K562 (cell line): Measurements from ENCODE around the gene CD72. TPM values are rescaled to one million over a fixed set of nuclear protein-coding genes. Genes with fewer than 3 reads are reported as not detected.

Source experiments
- ATAC-seq: fragments of 200-7000 bp; cut with Tn5 transposase; 3 replicates; pipeline ENCODE4 v1.9.1; 2020; ENCODE audit warnings: moderate library complexity
- BruUV-seq: library from RNA; stranded (reverse); fragments of 400-500 nt; replicated peaks from 2 replicates; lab custom pipeline; 2021; lab: Mats Ljungman, UMichigan
- CTCF ChIA-PET: fragments of 300-600 bp; formaldehyde crosslinking; extraction: SDS; loops from one replicate; lab custom pipeline; 2021; ENCODE audit warnings: low intra/inter-chr PET ratio; lab: Yijun Ruan, JAX
- POLR2A ChIA-PET: fragments of 300-600, 350-650 bp; sonication (Branson Sonifier 250); formaldehyde crosslinking; extraction: SDS; loops from one replicate; lab custom pipeline; 2021; ENCODE audit warnings: antibody characterized with exemption, inconsistent platforms; lab: Yijun Ruan, JAX
- DNase-seq, 4 experiments: peaks; one replicate each; pipeline versions ENCODE4 v3.0.0 to v3.0.0-alpha.2; 2011 to 2018; ENCODE audit warnings: low spot score in 3 of 4, mixed read lengths in 3 of 4; ENCODE audit errors: extremely low read depth in 1 of 4
- FAIRE-seq: peaks from 2 replicates; lab custom pipeline; 2011; peaks lifted over from hg19 to GRCh38; lab: Jason Lieb, UNC
- H2AFZ ChIP-seq: 2 replicates; pipeline ENCODE4 v1.6.0; 2011; ENCODE audit warnings: low read depth, low read length, control low read depth, inconsistent platforms
- H3K27ac ChIP-seq: fragments of 200-600 bp; 3 replicates; pipeline ENCODE4 v1.8.0; 2011; ENCODE audit warnings: low read depth, mild to moderate bottlenecking, control low read depth, inconsistent platforms, low read length, moderate library complexity, mixed read lengths; ENCODE audit errors: extremely low read depth
- H3K27me3 ChIP-seq, 2 experiments: fragments of 300-600 bp in 1 of 2; 2 replicates in 1 of 2; 3 replicates in 1 of 2; pipeline versions ENCODE4 v1.6.0 to v1.8.0; 2011; ENCODE audit warnings: inconsistent platforms in 2 of 2, low read length in 2 of 2, mild to moderate bottlenecking in 1 of 2, mixed read lengths in 1 of 2, moderate library complexity in 1 of 2; ENCODE audit not compliant: control insufficient read depth in 2 of 2, insufficient read depth in 2 of 2
- H3K36me3 ChIP-seq: fragments of 300-600 bp; 3 replicates; pipeline ENCODE4 v1.8.0; 2011; ENCODE audit warnings: mild to moderate bottlenecking, low read length, inconsistent platforms; ENCODE audit not compliant: control insufficient read depth, insufficient read depth
- H3K4me1 ChIP-seq, 2 experiments: fragments of 200-600 bp in 1 of 2; replicated peaks in 1 of 2; 2 replicates in 1 of 2; 3 replicates in 1 of 2; pipeline versions ENCODE4 v1.5.1 to v1.8.0; 2011; ENCODE audit warnings: inconsistent platforms in 2 of 2, low read length in 2 of 2, mild to moderate bottlenecking in 1 of 2, mixed read lengths in 1 of 2, moderate library complexity in 1 of 2; ENCODE audit not compliant: control insufficient read depth in 2 of 2, insufficient read depth in 2 of 2
- H3K4me2 ChIP-seq: 2 replicates; pipeline ENCODE4 v1.6.1; 2011; ENCODE audit warnings: low read length, control low read depth, inconsistent platforms, mixed read lengths; ENCODE audit not compliant: insufficient read depth
- H3K4me3 ChIP-seq: fragments of 200-600 bp; sonication (generic), shearing (Covaris generic); 2 replicates; pipeline ENCODE4 v1.5.1; 2016; ENCODE audit warnings: control low read depth, inconsistent platforms
- H3K79me2 ChIP-seq: fragments of 200-600 bp; 3 replicates; pipeline ENCODE4 v1.8.0; 2011; ENCODE audit warnings: low read length, inconsistent platforms; ENCODE audit not compliant: control insufficient read depth, insufficient read depth
- H3K9ac ChIP-seq, 2 experiments: 2 replicates each; pipeline versions ENCODE4 v1.6.0 to v1.6.1; 2011; ENCODE audit warnings: low read depth in 2 of 2, low read length in 2 of 2, control low read depth in 1 of 2, inconsistent platforms in 1 of 2, mild to moderate bottlenecking in 1 of 2, mixed read lengths in 1 of 2; ENCODE audit not compliant: insufficient read depth in 1 of 2
- H3K9me1 ChIP-seq: one replicate; pipeline ENCODE4 v1.6.0; 2011; ENCODE audit warnings: inconsistent platforms, mild to moderate bottlenecking, low read length, moderate library complexity; ENCODE audit not compliant: control insufficient read depth, insufficient read depth
- H3K9me3 ChIP-seq: replicated peaks from 2 replicates; pipeline ENCODE4 v1.5.1; 2011; ENCODE audit warnings: low read depth, low read length, inconsistent platforms; ENCODE audit not compliant: control insufficient read depth, insufficient read depth
- H4K20me1 ChIP-seq: replicated peaks from 2 replicates; pipeline ENCODE4 v1.6.1; 2011; ENCODE audit warnings: low read length, inconsistent platforms, mixed read lengths; ENCODE audit not compliant: control insufficient read depth, insufficient read depth
- CEBPB ChIP-seq: fragments of 450-650 bp; IDR thresholded peaks from 2 replicates; pipeline ENCODE4 v1.6.1; 2016; ENCODE audit warnings: missing genetic modification characterization, missing compliant biosample characterization
- ILK ChIP-seq: fragments of 450-650 bp; IDR thresholded peaks from 2 replicates; pipeline ENCODE4 v1.6.1; 2016; ENCODE audit warnings: missing genetic modification characterization, low read depth, mild to moderate bottlenecking, missing compliant biosample characterization, moderate library complexity, borderline replicate concordance
- KAT8 ChIP-seq: fragments of 450-650 bp; IDR thresholded peaks from 2 replicates; pipeline ENCODE4 v1.6.1; 2016; ENCODE audit warnings: low read depth, mild to moderate bottlenecking
- PHB ChIP-seq: fragments of 250-450 bp; sonication (Bioruptor Pico); IDR thresholded peaks from 2 replicates; pipeline ENCODE4 v1.5.0; 2021
- ZNF354B ChIP-seq: fragments of 250-450 bp; sonication (Bioruptor Pico); IDR thresholded peaks from 2 replicates; pipeline ENCODE4 v1.4.0; 2020
- WGBS: fragments of 100-300 bp; shearing (Covaris generic); methylation state at CpG from one replicate; pipeline ENCODE4 v1.1.6; 2016; ENCODE audit warnings: low coverage, mixed read lengths; ENCODE audit not compliant: insufficient coverage; ENCODE audit errors: missing lambda C conversion rate; 5-methylcytosine and 5-hydroxymethylcytosine counted together
- in situ Hi-C: fragments of 300-500 bp; cut with MboI; formaldehyde crosslinking; loops from 4 replicates; pipeline ENCODE4 v1.15.0; 2018; ENCODE audit warnings: inconsistent platforms, mixed read lengths
- intact Hi-C: fragments of 100-400 bp; cut with micrococcal nuclease; formaldehyde crosslinking; loops from 2 replicates; pipeline ENCODE4 v1.14.2; 2022
- polyA plus RNA-seq, 8 experiments: library from polyadenylated mRNA; depleted of rRNA in 4 of 8; stranded (reverse) in 5 of 8; unstranded in 3 of 8; fragments of >200 nt; fragmentation: Nextera tagmentation in 2 of 8; fragmentation: Illumina TruSeq in 1 of 8; extraction: Ambion mirVana in 2 of 8; extraction: Trizol in 1 of 8; gene quantifications; 2 replicates each; pipeline versions ENCODE4 v1.2.1 to v1.2.3, GENCODE V29; 2011 to 2014; ENCODE audit warnings: inconsistent platforms in 1 of 8, missing spikeins in 1 of 8
- total RNA-seq, 7 experiments: library from RNA; depleted of rRNA in 6 of 7; stranded (reverse); fragments of >200 nt in 6 of 7; fragmentation: Illumina TruSeq in 2 of 7; extraction: Trizol in 2 of 7; gene quantifications; 2 replicates each; pipeline versions ENCODE4 v1.2.1 to v1.2.3, GENCODE V29; 2011 to 2021; ENCODE audit warnings: low replicate concordance in 1 of 7
- TF ChIP-seq, protein P1 (sequence below): fragments of 200-800 bp; sonication (Bioruptor generic); IDR thresholded peaks from 2 replicates; pipeline ENCODE4 v1.6.1; 2016; ENCODE audit warnings: missing genetic modification characterization, missing compliant biosample characterization
- TF ChIP-seq, protein P2 (sequence below): fragments of 250-450 bp; sonication (Bioruptor Pico); IDR thresholded peaks from 2 replicates; pipeline ENCODE4 v1.5.0; 2021
- TF ChIP-seq, protein P3 (sequence below): sonication (generic); formaldehyde crosslinking; IDR thresholded peaks from 2 replicates; pipeline ENCODE4 v1.5.0; 2020; ENCODE audit warnings: missing genetic modification reagents
- TF ChIP-seq, protein P4 (sequence below), 3 experiments: IDR thresholded peaks in 2 of 3; conservative IDR thresholded peaks in 1 of 3; 2 replicates each; pipeline ENCODE4 v1.5.1; 2011 to 2012; ENCODE audit warnings: low read length in 3 of 3, mild to moderate bottlenecking in 3 of 3, control low read depth in 2 of 3, improper control_type of control experiment in 1 of 3, inconsistent platforms in 1 of 3, low read depth in 1 of 3, mixed read lengths in 1 of 3, moderate library complexity in 1 of 3; ENCODE audit not compliant: insufficient read depth in 2 of 3
- TF ChIP-seq, protein P5 (sequence below): fragments of 450-650 bp; conservative IDR thresholded peaks from 2 replicates; pipeline ENCODE4 v1.6.1; 2016; ENCODE audit warnings: missing genetic modification characterization, low read depth, mild to moderate bottlenecking, missing compliant biosample characterization, moderate library complexity

The CD72 gene
- total and polyA plus RNA-seq, 9 of the 15 experiments (the other 6 are each of a cell fraction or from before 2014, with no cell fraction given): 0.11 to 0.78 (median 0.27) TPM; not detected in 1

DNA sequence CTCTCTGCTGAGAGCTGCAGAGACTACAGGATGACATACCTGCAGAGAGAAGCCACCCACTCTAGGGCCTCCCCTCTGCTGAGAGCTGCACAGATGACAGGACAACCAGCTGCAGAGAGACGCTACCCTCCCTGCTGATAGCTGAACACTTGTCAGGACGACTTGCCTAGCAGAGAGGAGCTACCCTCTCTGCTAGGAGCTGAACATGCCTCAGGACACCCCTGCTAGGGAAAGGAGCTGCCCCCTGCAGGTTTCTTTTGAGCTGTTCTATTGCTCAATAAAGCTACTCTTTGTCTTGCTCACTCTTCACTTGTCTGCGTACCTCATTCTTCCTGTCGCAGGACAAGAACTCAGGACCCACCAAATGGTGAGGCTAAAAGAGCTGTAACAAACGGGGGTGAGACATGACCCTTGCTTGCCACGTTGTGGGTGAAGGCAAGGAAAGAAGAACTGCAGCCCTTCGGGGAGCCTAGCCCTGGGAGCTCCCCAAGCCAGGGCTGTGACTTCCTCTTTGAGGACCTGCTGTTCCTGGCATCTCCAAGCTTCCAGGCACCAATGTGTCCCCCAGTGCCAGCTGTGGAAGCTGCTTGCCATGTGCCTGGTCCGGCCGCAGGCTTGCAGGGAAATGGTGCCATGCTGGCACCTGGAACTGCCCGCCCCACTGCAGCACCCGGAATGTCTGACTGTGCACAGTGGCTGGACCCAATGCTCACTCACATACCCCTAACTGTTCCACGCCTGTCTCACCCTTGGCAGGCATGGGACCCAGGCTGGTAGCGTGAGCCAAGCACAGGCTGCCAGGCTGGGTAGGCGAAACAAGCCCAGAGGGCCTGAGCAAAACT is 18.2 kb downstream of the CD72 start:
- Histone ChIP-seq H3K27me3 (no peaks in the 10 kb centered on the region), H3K27ac (no peak overlapping the region), H2AFZ (no peak overlapping the region), H3K36me3 (no peaks in the 10 kb centered on the region), H3K79me2 (no peaks in the 10 kb centered on the region), H3K4me1 (peaks cover 2 to 24% of the 10 kb centered on the region in 2 experiments; a peak in 3 of 5 replicates), H3K9me1 (no peaks in the 10 kb centered on the region), H3K4me3 (no peak overlapping the region), H4K20me1 (no peaks in the 10 kb centered on the region), H3K9me3 (no peaks in the 10 kb centered on the region), H3K9ac (no peak overlapping the region; a peak in 1 of 4 replicates), H3K4me2 (no peak overlapping the region)
- ChIA-PET CTCF (no interaction called here), POLR2A (interaction anchor here (0.6 to 1.2 kb wide), 4 partner anchors 12 to 173 kb away, joined by 3 to 5 read pairs (median 3); no protein-coding TSS in a partner anchor)
- peak in 1 of 4 experiments; percentile 17 for DNase-seq
- no TSS peak for BruUV-seq
- intact Hi-C loops: no loop called here
- in situ Hi-C loops: no loop called here
- ATAC-seq: no peak
- WGBS: 40% methylated on average over 10 of the region's 14 CpGs
- no peak for FAIRE-seq
- TF ChIP-seq PHB (CRISPR knock-in tag): no peak
- TF ChIP-seq, protein P1, sequence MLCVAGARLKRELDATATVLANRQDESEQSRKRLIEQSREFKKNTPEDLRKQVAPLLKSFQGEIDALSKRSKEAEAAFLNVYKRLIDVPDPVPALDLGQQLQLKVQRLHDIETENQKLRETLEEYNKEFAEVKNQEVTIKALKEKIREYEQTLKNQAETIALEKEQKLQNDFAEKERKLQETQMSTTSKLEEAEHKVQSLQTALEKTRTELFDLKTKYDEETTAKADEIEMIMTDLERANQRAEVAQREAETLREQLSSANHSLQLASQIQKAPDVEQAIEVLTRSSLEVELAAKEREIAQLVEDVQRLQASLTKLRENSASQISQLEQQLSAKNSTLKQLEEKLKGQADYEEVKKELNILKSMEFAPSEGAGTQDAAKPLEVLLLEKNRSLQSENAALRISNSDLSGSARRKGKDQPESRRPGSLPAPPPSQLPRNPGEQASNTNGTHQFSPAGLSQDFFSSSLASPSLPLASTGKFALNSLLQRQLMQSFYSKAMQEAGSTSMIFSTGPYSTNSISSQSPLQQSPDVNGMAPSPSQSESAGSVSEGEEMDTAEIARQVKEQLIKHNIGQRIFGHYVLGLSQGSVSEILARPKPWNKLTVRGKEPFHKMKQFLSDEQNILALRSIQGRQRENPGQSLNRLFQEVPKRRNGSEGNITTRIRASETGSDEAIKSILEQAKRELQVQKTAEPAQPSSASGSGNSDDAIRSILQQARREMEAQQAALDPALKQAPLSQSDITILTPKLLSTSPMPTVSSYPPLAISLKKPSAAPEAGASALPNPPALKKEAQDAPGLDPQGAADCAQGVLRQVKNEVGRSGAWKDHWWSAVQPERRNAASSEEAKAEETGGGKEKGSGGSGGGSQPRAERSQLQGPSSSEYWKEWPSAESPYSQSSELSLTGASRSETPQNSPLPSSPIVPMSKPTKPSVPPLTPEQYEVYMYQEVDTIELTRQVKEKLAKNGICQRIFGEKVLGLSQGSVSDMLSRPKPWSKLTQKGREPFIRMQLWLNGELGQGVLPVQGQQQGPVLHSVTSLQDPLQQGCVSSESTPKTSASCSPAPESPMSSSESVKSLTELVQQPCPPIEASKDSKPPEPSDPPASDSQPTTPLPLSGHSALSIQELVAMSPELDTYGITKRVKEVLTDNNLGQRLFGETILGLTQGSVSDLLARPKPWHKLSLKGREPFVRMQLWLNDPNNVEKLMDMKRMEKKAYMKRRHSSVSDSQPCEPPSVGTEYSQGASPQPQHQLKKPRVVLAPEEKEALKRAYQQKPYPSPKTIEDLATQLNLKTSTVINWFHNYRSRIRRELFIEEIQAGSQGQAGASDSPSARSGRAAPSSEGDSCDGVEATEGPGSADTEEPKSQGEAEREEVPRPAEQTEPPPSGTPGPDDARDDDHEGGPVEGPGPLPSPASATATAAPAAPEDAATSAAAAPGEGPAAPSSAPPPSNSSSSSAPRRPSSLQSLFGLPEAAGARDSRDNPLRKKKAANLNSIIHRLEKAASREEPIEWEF (CRISPR knock-in tag): no peak
- TF ChIP-seq, protein P2, sequence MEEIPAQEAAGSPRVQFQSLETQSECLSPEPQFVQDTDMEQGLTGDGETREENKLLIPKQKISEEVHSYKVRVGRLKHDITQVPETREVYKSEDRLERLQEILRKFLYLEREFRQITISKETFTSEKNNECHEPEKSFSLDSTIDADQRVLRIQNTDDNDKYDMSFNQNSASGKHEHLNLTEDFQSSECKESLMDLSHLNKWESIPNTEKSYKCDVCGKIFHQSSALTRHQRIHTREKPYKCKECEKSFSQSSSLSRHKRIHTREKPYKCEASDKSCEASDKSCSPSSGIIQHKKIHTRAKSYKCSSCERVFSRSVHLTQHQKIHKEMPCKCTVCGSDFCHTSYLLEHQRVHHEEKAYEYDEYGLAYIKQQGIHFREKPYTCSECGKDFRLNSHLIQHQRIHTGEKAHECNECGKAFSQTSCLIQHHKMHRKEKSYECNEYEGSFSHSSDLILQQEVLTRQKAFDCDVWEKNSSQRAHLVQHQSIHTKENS: no peak
- TF ChIP-seq, protein P3, sequence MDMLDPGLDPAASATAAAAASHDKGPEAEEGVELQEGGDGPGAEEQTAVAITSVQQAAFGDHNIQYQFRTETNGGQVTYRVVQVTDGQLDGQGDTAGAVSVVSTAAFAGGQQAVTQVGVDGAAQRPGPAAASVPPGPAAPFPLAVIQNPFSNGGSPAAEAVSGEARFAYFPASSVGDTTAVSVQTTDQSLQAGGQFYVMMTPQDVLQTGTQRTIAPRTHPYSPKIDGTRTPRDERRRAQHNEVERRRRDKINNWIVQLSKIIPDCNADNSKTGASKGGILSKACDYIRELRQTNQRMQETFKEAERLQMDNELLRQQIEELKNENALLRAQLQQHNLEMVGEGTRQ (CRISPR knock-in tag): no peak
- no peak for TF ChIP-seq ZNF354B (CRISPR knock-in tag)
- no peak for TF ChIP-seq ILK (tag)
- TF ChIP-seq, protein P4, sequence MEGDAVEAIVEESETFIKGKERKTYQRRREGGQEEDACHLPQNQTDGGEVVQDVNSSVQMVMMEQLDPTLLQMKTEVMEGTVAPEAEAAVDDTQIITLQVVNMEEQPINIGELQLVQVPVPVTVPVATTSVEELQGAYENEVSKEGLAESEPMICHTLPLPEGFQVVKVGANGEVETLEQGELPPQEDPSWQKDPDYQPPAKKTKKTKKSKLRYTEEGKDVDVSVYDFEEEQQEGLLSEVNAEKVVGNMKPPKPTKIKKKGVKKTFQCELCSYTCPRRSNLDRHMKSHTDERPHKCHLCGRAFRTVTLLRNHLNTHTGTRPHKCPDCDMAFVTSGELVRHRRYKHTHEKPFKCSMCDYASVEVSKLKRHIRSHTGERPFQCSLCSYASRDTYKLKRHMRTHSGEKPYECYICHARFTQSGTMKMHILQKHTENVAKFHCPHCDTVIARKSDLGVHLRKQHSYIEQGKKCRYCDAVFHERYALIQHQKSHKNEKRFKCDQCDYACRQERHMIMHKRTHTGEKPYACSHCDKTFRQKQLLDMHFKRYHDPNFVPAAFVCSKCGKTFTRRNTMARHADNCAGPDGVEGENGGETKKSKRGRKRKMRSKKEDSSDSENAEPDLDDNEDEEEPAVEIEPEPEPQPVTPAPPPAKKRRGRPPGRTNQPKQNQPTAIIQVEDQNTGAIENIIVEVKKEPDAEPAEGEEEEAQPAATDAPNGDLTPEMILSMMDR (IDR thresholded peaks at IDR 0.05 in 2 of 3, conservative IDR thresholded peaks at IDR 0.05 in 1 of 3; ENCODE audit: insufficient read depth in 2 of 3, low read depth in 1 of 3, low read length in 3 of 3): peak; percentile 11 to 23 (median 17); a peak in 2 of 6 replicates
- TF ChIP-seq, protein P5, sequence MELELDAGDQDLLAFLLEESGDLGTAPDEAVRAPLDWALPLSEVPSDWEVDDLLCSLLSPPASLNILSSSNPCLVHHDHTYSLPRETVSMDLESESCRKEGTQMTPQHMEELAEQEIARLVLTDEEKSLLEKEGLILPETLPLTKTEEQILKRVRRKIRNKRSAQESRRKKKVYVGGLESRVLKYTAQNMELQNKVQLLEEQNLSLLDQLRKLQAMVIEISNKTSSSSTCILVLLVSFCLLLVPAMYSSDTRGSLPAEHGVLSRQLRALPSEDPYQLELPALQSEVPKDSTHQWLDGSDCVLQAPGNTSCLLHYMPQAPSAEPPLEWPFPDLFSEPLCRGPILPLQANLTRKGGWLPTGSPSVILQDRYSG: no peak
- peak; percentile 66 for TF ChIP-seq CEBPB (tag)
- TF ChIP-seq KAT8: no peak
